HepG2 (cell line): Measurements from ENCODE around the gene SBK1.

Experiments
- CTCF ChIP-seq: sonication (generic); formaldehyde crosslinking; IDR thresholded peaks from 2 replicates; pipeline ENCODE4 v1.5.0; 2020; ENCODE audit warnings: mild to moderate bottlenecking, missing genetic modification reagents, moderate library complexity
- EZH2 ChIP-seq: conservative IDR thresholded peaks from 2 replicates; pipeline ENCODE4 v1.6.1; 2012; ENCODE audit warnings: mild to moderate bottlenecking, low read depth, low read length, moderate library complexity
- ZFP62 ChIP-seq: sonication (generic); formaldehyde crosslinking; IDR thresholded peaks from 2 replicates; pipeline ENCODE4 v1.4.0; 2020; ENCODE audit warnings: missing genetic modification reagents
- ZZZ3 ChIP-seq: sonication (generic); formaldehyde crosslinking; IDR thresholded peaks from 2 replicates; pipeline ENCODE4 v1.4.0; 2020; ENCODE audit warnings: missing genetic modification reagents, mild to moderate bottlenecking, borderline replicate concordance
- TF ChIP-seq, protein P1 (sequence below): sonication (generic); formaldehyde crosslinking; IDR thresholded peaks from 2 replicates; pipeline ENCODE4 v1.4.0; 2020; ENCODE audit warnings: missing genetic modification reagents

DNA sequence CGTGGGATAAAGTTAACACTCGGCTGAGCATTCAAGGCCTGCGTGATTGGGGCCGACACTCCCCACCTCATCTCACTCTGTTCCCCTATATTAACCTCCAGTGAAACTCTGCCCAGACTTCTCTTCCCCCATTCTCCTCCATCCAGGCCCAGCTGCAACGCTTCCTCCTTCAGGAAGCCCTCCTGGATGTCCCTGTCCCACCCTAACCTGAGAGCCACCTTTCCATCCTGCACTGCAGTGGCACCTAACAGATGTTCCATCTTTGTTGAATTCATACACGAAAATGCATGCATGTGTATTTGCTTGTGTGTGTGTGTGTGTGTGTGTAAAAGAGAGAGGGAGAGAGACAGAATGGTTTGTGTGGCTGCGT is 32.6 kb upstream of the SBK1 start:
- TF ChIP-seq CTCF (CRISPR knock-in tag) (no peak), ZFP62 (CRISPR knock-in tag) (no peak), ZZZ3 (CRISPR knock-in tag) (no peak), EZH2 (no peak)
- TF ChIP-seq, protein P1, sequence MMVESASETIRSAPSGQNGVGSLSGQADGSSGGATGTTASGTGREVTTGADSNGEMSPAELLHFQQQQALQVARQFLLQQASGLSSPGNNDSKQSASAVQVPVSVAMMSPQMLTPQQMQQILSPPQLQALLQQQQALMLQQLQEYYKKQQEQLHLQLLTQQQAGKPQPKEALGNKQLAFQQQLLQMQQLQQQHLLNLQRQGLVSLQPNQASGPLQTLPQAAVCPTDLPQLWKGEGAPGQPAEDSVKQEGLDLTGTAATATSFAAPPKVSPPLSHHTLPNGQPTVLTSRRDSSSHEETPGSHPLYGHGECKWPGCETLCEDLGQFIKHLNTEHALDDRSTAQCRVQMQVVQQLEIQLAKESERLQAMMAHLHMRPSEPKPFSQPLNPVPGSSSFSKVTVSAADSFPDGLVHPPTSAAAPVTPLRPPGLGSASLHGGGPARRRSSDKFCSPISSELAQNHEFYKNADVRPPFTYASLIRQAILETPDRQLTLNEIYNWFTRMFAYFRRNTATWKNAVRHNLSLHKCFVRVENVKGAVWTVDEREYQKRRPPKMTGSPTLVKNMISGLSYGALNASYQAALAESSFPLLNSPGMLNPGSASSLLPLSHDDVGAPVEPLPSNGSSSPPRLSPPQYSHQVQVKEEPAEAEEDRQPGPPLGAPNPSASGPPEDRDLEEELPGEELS (CRISPR knock-in tag) = no peak
